GM12865 (cell line): ENCODE data around the gene C10orf62.
A peak's percentile ranks its signal among the peaks of the same experiment; 100 is the strongest.

Experiments used
- DNase-seq: peaks from one replicate; pipeline ENCODE4 v3.0.0; 2010; ENCODE audit warnings: low read depth
- H3K4me3 ChIP-seq: 2 replicates; pipeline ENCODE4 v1.5.1; 2011; ENCODE audit warnings: mild to moderate bottlenecking, low read depth, low read length, control low read depth
- CTCF ChIP-seq: IDR thresholded peaks from 2 replicates; pipeline ENCODE4 v1.5.1; 2011; ENCODE audit warnings: low read length, control low read depth, low read depth, inconsistent platforms; ENCODE audit not compliant: insufficient read depth; ENCODE audit errors: missing control alignments

The C10orf62 gene

GRCh38 chr10:97601268-97602215, 12.0 kb downstream of the C10orf62 start:
- no peak for DNase-seq
- TF ChIP-seq CTCF, result no peak
- H3K4me3 ChIP-seq, result no peak overlapping the region

GRCh38 chr10:97607095-97607636, 17.6 kb downstream of the C10orf62 start:
- H3K4me3 ChIP-seq, result no peak overlapping the region
- no peak for DNase-seq
- no peak for TF ChIP-seq CTCF

GRCh38 chr10:97608991-97609561, 19.6 kb downstream of the C10orf62 start:
- no peak for TF ChIP-seq CTCF
- DNase-seq, result no peak
- no peak overlapping the region for H3K4me3 ChIP-seq

GRCh38 chr10:97611473-97611872, 22.0 kb downstream of the C10orf62 start:
- no peak for TF ChIP-seq CTCF
- no peak overlapping the region for H3K4me3 ChIP-seq
- no peak for DNase-seq

- no peak for TF ChIP-seq CTCF
- H3K4me3 ChIP-seq, result no peak overlapping the region
- peak; percentile 51 for DNase-seq
These were observed 22.9 kb downstream of the C10orf62 start for GRCh38 chr10:97612386-97612785.

- H3K4me3 ChIP-seq, result no peak overlapping the region
- no peak for TF ChIP-seq CTCF
- no peak for DNase-seq
These were observed 28.8 kb downstream of the C10orf62 start for GRCh38 chr10:97618285-97618684.
